ENCODE measurements around the gene FSCN2. TPM values are rescaled to one million over a fixed set of nuclear protein-coding genes. Genes with fewer than 3 reads are reported as not detected.

Gene FSCN2
- total RNA-seq, 1 experiment from 2014 or later: 0.63 TPM

DNA sequence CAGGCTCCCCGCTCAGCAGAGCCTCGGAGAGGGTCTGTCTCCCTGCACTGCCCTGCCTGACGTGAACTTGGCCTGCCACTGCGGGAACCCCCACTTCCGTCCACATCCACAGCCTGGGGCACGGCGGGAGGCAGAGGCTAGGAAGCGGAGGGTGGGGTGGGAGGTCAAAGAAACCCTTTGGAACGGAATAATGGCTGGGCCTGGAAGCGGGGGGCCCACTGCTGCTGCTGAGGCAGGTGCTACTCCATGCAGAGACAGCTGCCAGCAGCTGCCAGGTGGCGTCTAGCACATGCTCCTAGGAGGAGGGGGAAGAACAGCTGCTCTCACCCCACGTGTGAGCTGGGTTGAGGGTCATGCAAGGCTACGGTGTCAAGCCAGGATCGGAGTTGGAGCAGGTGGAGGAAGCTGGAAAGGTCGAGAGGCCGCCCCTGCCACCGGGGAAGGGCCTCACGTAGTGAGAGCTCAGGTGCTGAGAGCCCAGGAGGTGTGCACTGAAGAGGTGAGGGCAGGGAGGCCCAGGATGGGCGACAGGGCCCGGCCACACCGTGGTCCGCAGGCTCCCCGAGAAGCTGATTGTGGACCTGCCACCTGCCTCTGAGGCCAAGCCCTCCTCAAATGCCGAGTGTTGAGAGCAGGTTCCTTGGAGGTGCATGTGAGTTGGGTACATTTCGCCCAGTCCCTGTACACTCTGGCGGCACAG lies 9.8 kb downstream of the FSCN2 start:
- H3K9me3 ChIP-seq (ENCODE audit: low read length): no peaks in the 10 kb centered on the region; the same call in 1 of the 2 replicates
- H3K9ac ChIP-seq (ENCODE audit: low read length): no peak overlapping the region
- no peak overlapping the region for H2AFZ ChIP-seq (ENCODE audit: low read length)
- no peaks in the 10 kb centered on the region for H3K9me2 ChIP-seq (replicated peaks; ENCODE audit: insufficient read depth, low read length)
- no peak for DNase-seq
- no peak overlapping the region for H3K4me2 ChIP-seq (ENCODE audit: low read depth, low read length, poor library complexity, severe bottlenecking)
- no peaks in the 10 kb centered on the region for H3K27me3 ChIP-seq (ENCODE audit: low read length)
- peaks cover 8% of the 10 kb centered on the region for H3K4me1 ChIP-seq (ENCODE audit: low read length)
- H3K27ac ChIP-seq (ENCODE audit: low read length): no peak overlapping the region
- no peaks in the 10 kb centered on the region for H4K20me1 ChIP-seq (ENCODE audit: insufficient read depth, low read depth, low read length)
- no peaks in the 10 kb centered on the region for H3K79me2 ChIP-seq (ENCODE audit: low read length)
- no peaks in the 10 kb centered on the region for H3K36me3 ChIP-seq (ENCODE audit: insufficient read depth, low read length)
- no peak overlapping the region for H3K4me3 ChIP-seq (ENCODE audit: low read length)

DNA sequence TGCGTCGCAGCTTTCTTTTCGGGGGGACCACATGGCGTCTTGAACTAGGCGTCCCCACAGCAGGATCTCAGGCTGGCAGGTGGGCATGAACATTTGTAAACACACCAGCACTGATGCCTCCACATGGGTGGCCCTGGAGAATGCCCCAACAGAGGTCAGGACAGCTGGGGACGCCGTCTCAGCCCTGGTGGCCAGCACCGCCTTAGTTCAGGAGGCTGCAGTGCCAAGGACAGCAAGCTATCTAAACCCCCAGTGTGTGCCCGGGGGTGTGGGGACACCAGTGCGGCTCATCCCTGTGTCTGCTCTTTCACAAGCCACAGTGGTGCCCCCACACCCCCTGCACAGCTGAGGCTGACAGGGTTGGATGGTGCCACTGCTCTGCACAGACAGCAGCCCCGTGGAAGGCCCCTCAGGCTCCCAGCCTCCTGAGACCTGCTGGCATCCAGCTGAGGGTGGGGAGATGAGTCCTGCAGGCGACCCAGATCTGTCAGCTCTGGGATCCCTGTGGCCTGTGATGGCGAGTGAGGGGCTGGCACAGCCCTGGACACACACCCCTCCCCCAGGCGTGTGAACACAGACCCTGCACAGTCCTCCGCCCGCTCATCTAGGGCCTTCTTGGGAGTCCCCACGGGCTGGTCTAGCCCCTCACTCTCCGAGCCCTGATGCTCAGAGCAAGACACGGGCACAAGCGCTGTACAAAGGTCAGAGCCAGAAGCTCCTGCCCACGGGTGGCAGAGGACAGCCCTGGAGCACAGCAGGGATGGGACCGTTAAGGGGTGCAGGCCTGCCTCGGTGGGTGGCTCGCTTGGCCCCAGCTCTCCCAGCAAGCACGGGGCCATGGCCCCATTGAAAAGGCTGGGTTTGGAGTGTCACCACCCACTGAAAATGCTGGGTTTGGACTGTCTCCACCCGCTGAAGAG lies 10.7 kb downstream of the FSCN2 start:
- H3K27me3 ChIP-seq (ENCODE audit: low read length): no peaks in the 10 kb centered on the region
- DNase-seq: no peak
- H3K79me2 ChIP-seq (ENCODE audit: low read length): no peaks in the 10 kb centered on the region
- H2AFZ ChIP-seq (ENCODE audit: low read length): no peak overlapping the region
- H3K4me3 ChIP-seq (ENCODE audit: low read length): no peak overlapping the region
- H3K4me2 ChIP-seq (ENCODE audit: low read depth, low read length, poor library complexity, severe bottlenecking): no peak overlapping the region
- peaks cover 8% of the 10 kb centered on the region for H3K4me1 ChIP-seq (ENCODE audit: low read length)
- no peaks in the 10 kb centered on the region for H3K36me3 ChIP-seq (ENCODE audit: insufficient read depth, low read length)
- H3K9ac ChIP-seq (ENCODE audit: low read length): no peak overlapping the region
- H4K20me1 ChIP-seq (ENCODE audit: insufficient read depth, low read depth, low read length): no peaks in the 10 kb centered on the region
- no peak overlapping the region for H3K27ac ChIP-seq (ENCODE audit: low read length)
- no peaks in the 10 kb centered on the region for H3K9me3 ChIP-seq (ENCODE audit: low read length)
- H3K9me2 ChIP-seq (replicated peaks; ENCODE audit: insufficient read depth, low read length): no peaks in the 10 kb centered on the region

GRCh38 chr17:81539571-81539900 lies 11.4 kb downstream of the FSCN2 start:
- H3K79me2 ChIP-seq (ENCODE audit: low read length): no peaks in the 10 kb centered on the region
- H2AFZ ChIP-seq (ENCODE audit: low read length): no peak overlapping the region
- no peaks in the 10 kb centered on the region for H4K20me1 ChIP-seq (ENCODE audit: insufficient read depth, low read depth, low read length)
- H3K9me3 ChIP-seq (ENCODE audit: low read length): no peaks in the 10 kb centered on the region
- H3K4me3 ChIP-seq (ENCODE audit: low read length): no peak overlapping the region
- no peaks in the 10 kb centered on the region for H3K36me3 ChIP-seq (ENCODE audit: insufficient read depth, low read length)
- no peak overlapping the region for H3K27ac ChIP-seq (ENCODE audit: low read length)
- no peaks in the 10 kb centered on the region for H3K9me2 ChIP-seq (replicated peaks; ENCODE audit: insufficient read depth, low read length)
- no peak overlapping the region for H3K9ac ChIP-seq (ENCODE audit: low read length)
- H3K27me3 ChIP-seq (ENCODE audit: low read length): no peaks in the 10 kb centered on the region
- DNase-seq: no peak
- peaks cover 3% of the 10 kb centered on the region for H3K4me1 ChIP-seq (ENCODE audit: low read length)
- no peak overlapping the region for H3K4me2 ChIP-seq (ENCODE audit: low read depth, low read length, poor library complexity, severe bottlenecking)

DNA sequence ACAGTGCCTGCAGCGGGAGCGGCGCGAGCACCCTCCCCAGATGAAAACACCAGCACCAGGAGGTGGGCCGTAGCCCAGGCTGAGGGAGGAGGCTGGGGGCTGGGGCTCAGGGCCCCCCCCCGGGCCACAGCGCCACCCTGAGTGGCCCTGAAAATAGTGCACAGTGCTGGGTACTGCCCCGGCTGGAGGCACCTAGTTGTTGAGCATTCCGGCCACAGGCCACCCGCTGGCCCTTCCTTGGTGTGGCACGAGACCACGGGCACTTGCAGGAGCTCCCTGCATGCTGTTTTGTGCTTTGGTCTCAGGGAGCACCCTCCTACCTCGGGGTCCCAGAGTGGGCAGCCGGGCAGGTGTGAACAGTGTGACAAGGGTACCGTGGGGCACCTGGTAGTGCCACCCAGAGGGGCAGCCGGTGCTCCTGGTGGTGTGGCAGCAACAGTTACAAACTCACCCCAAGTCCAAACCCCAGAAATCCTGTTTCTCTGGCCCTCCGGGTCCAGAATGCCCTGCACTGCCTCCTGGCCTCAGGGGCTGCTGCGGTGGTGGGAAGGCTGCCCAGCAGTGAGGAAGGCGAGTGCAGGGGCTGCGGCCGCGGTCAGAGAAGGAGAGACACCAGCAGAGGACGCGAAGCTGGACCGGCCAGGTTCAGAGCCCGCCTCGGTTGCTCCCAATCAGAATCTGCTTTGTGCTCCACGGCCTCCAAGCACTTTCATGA lies 11.9 kb downstream of the FSCN2 start:
- H4K20me1 ChIP-seq (ENCODE audit: insufficient read depth, low read depth, low read length): no peaks in the 10 kb centered on the region
- H2AFZ ChIP-seq (ENCODE audit: low read length): no peak overlapping the region
- H3K9ac ChIP-seq (ENCODE audit: low read length): no peak overlapping the region
- no peak overlapping the region for H3K4me3 ChIP-seq (ENCODE audit: low read length)
- no peak for DNase-seq
- H3K27me3 ChIP-seq (ENCODE audit: low read length): no peaks in the 10 kb centered on the region
- no peaks in the 10 kb centered on the region for H3K4me1 ChIP-seq (ENCODE audit: low read length)
- no peaks in the 10 kb centered on the region for H3K9me2 ChIP-seq (replicated peaks; ENCODE audit: insufficient read depth, low read length)
- H3K9me3 ChIP-seq (ENCODE audit: low read length): no peaks in the 10 kb centered on the region
- H3K27ac ChIP-seq (ENCODE audit: low read length): no peak overlapping the region
- H3K4me2 ChIP-seq (ENCODE audit: low read depth, low read length, poor library complexity, severe bottlenecking): no peak overlapping the region
- no peaks in the 10 kb centered on the region for H3K79me2 ChIP-seq (ENCODE audit: low read length)
- H3K36me3 ChIP-seq (ENCODE audit: insufficient read depth, low read length): no peaks in the 10 kb centered on the region

- no peaks in the 10 kb centered on the region for H4K20me1 ChIP-seq (ENCODE audit: insufficient read depth, low read depth, low read length)
- no peaks in the 10 kb centered on the region for H3K4me1 ChIP-seq (ENCODE audit: low read length)
- H3K9ac ChIP-seq (ENCODE audit: low read length): no peak overlapping the region
- no peak overlapping the region for H3K27ac ChIP-seq (ENCODE audit: low read length)
- no peak overlapping the region for H3K4me2 ChIP-seq (ENCODE audit: low read depth, low read length, poor library complexity, severe bottlenecking)
- no peaks in the 10 kb centered on the region for H3K36me3 ChIP-seq (ENCODE audit: insufficient read depth, low read length)
- no peak for DNase-seq
- no peaks in the 10 kb centered on the region for H3K79me2 ChIP-seq (ENCODE audit: low read length)
- H3K9me2 ChIP-seq (replicated peaks; ENCODE audit: insufficient read depth, low read length): no peaks in the 10 kb centered on the region
- H3K4me3 ChIP-seq (ENCODE audit: low read length): no peak overlapping the region
- no peak overlapping the region for H2AFZ ChIP-seq (ENCODE audit: low read length)
- H3K9me3 ChIP-seq (ENCODE audit: low read length): no peaks in the 10 kb centered on the region
- H3K27me3 ChIP-seq (ENCODE audit: low read length): no peaks in the 10 kb centered on the region
Observed at GRCh38 chr17:81540676-81541027, 12.5 kb downstream of the FSCN2 start.

DNA sequence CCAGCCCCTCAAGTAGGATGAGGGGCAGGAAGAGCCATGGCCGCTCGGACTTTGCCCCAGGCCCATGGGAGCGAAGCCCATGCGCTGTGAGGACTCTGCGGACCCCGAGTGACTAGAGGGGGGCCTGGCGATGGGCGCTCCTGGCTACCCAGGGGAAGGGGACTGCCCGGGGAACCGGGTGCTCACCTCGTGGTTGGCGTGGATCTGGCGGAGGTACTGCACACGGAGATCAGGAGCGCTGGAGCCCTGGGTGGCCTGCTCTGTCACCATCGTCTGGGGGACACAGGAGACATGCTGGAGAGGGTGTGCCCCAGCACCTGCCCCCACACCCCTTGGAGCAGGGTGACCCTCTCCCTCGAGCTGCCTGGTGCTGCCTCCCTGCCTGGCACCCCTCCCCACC lies 12.9 kb downstream of the FSCN2 start:
- Histone ChIP-seq H3K27ac (ENCODE audit: low read length) (no peak overlapping the region), H3K9ac (ENCODE audit: low read length) (no peak overlapping the region), H3K4me3 (ENCODE audit: low read length) (no peak overlapping the region), H3K4me2 (ENCODE audit: low read depth, low read length, poor library complexity, severe bottlenecking) (no peak overlapping the region), H4K20me1 (ENCODE audit: insufficient read depth, low read depth, low read length) (no peaks in the 10 kb centered on the region), H3K9me3 (ENCODE audit: low read length) (no peaks in the 10 kb centered on the region), H2AFZ (ENCODE audit: low read length) (no peak overlapping the region), H3K79me2 (ENCODE audit: low read length) (no peaks in the 10 kb centered on the region), H3K36me3 (ENCODE audit: insufficient read depth, low read length) (no peaks in the 10 kb centered on the region), H3K4me1 (ENCODE audit: low read length) (no peaks in the 10 kb centered on the region), H3K9me2 (replicated peaks; ENCODE audit: insufficient read depth, low read length) (no peaks in the 10 kb centered on the region), H3K27me3 (ENCODE audit: low read length) (no peaks in the 10 kb centered on the region)
- no peak for DNase-seq

DNA sequence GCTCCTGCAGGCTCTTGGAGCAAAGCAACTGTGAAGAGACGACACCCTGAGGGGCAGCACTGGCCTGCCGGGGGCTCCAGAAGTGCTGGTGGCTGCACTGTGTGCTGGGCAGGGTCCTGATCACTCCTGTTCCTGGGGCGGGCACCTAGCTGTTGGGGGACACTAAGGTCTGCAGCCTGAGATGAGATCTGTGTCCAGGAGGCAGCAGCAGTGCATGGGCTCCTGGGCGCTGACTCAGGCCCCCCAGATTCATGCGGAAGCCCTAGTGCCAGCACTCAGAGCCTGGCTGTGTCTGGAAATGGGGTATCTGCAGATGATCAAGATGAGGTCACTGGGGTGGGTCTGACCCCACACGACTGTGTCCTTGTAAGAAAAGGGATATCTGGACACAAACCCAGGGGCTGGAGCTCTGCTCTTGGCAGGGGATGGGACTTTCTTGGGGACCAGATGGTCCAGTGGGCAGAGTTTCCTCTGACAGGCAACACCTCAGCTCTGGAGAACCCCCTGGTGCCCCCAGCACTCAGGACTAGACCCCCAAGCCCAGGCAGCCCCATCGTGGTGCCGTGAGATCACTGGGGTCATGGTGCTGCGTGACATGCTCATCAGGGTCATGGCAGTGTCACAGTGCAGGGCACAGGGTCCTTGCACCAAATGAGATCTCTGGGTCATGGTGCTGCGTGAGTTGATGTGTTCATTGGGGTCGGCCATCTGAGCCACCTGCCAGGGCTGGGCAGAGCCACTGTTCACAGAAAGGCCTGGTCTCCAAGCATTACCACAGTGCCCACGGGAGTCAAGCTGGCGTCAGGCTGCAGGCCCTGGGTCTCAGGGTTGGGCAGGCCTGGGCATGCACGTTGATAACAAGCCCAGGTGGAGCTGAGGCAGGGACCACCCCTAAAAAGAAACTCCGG lies 14.5 kb downstream of the FSCN2 start:
- Histone ChIP-seq H3K9me3 (ENCODE audit: low read length) (no peaks in the 10 kb centered on the region), H3K9me2 (replicated peaks; ENCODE audit: insufficient read depth, low read length) (no peaks in the 10 kb centered on the region), H3K4me1 (ENCODE audit: low read length) (no peaks in the 10 kb centered on the region), H2AFZ (ENCODE audit: low read length) (no peak overlapping the region), H3K27ac (ENCODE audit: low read length) (no peak overlapping the region), H3K36me3 (ENCODE audit: insufficient read depth, low read length) (no peaks in the 10 kb centered on the region), H3K4me3 (ENCODE audit: low read length) (no peak overlapping the region), H3K4me2 (ENCODE audit: low read depth, low read length, poor library complexity, severe bottlenecking) (no peak overlapping the region), H3K79me2 (ENCODE audit: low read length) (no peaks in the 10 kb centered on the region), H3K27me3 (ENCODE audit: low read length) (no peaks in the 10 kb centered on the region), H4K20me1 (ENCODE audit: insufficient read depth, low read depth, low read length) (no peaks in the 10 kb centered on the region), H3K9ac (ENCODE audit: low read length) (no peak overlapping the region)
- no peak for DNase-seq

Measured in Karpas-422 (cell line).